AG08396 (cell line): ENCODE data around the gene EIF3A.
A peak's percentile ranks its signal among the peaks of the same experiment; 100 is the strongest.
"Not testable (repeated sequence)": the region's sequence is repeated elsewhere in the genome, so short reads cannot be mapped to it uniquely, and the experiment has no call there.

Experiments used
- DNase-seq: peaks from one replicate; pipeline ENCODE4 v3.0.0; 2012; ENCODE audit warnings: low spot score, mixed read lengths

Gene EIF3A

GRCh38 chr10:119101366-119102098 lies 20.9 kb upstream of the EIF3A start:
- DNase-seq = no peak

- no peak for DNase-seq
Measured at GRCh38 chr10:119100434-119101238, 20.0 kb upstream of the EIF3A start.

- no peak for DNase-seq
Measured at GRCh38 chr10:119098576-119098975, 18.0 kb upstream of the EIF3A start.

GRCh38 chr10:119096641-119097415 lies 16.2 kb upstream of the EIF3A start:
- DNase-seq = not testable (repeated sequence)

- no peak for DNase-seq
Measured at GRCh38 chr10:119095640-119096039, 15.0 kb upstream of the EIF3A start.

GRCh38 chr10:119090968-119091367 lies 10.4 kb upstream of the EIF3A start:
- DNase-seq = peak; percentile 57

GRCh38 chr10:119090026-119090795 lies 9.6 kb upstream of the EIF3A start:
- DNase-seq = no peak

- no peak for DNase-seq
Measured at GRCh38 chr10:119087271-119087882, 6.8 kb upstream of the EIF3A start.

- DNase-seq = no peak
Measured at GRCh38 chr10:119084896-119085295, 4.3 kb upstream of the EIF3A start.

- DNase-seq = peak; percentile 93
Measured at GRCh38 chr10:119079599-119080520, 757 bp downstream of the EIF3A start.

GRCh38 chr10:119078422-119079179 lies 2.0 kb downstream of the EIF3A start:
- DNase-seq = no peak

- DNase-seq = no peak
Measured at GRCh38 chr10:119073584-119073983, 7.0 kb downstream of the EIF3A start.

- DNase-seq = no peak
Measured at GRCh38 chr10:119070395-119071165, 10.0 kb downstream of the EIF3A start.

GRCh38 chr10:119061926-119062325 lies 18.7 kb downstream of the EIF3A start:
- DNase-seq = no peak

- DNase-seq = no peak
Measured at GRCh38 chr10:119061352-119061751, 19.3 kb downstream of the EIF3A start.

- DNase-seq = no peak
Measured at GRCh38 chr10:119060107-119060506, 20.5 kb downstream of the EIF3A start.

- no peak for DNase-seq
Measured at GRCh38 chr10:119059557-119059956, 21.1 kb downstream of the EIF3A start.

GRCh38 chr10:119058010-119058409 lies 22.6 kb downstream of the EIF3A start:
- DNase-seq = no peak

GRCh38 chr10:119055472-119055871 lies 25.1 kb downstream of the EIF3A start:
- no peak for DNase-seq
